VCaP (cell line): ENCODE measurements around the gene FAM117A.

Source experiments
- H3K27ac ChIP-seq: fragments of 450-650 bp; 2 replicates; pipeline ENCODE4 v1.5.1; 2017
- CTCF ChIP-seq: fragments of 450-650 bp; conservative IDR thresholded peaks from 2 replicates; pipeline ENCODE4 v1.5.1; 2017; ENCODE audit warnings: mild to moderate bottlenecking, moderate library complexity

FAM117A gene, protein sequence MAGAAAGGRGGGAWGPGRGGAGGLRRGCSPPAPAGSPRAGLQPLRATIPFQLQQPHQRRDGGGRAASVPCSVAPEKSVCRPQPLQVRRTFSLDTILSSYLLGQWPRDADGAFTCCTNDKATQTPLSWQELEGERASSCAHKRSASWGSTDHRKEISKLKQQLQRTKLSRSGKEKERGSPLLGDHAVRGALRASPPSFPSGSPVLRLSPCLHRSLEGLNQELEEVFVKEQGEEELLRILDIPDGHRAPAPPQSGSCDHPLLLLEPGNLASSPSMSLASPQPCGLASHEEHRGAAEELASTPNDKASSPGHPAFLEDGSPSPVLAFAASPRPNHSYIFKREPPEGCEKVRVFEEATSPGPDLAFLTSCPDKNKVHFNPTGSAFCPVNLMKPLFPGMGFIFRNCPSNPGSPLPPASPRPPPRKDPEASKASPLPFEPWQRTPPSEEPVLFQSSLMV

GRCh38 chr17:49763735-49764558, at the start of gene FAM117A:
TSS of gene FAM117A (minus strand) at chr17:49764131. CDS start at chr17:49764087, 44 bp downstream.
- peak within 1 kb of the TSS; percentile 73 for H3K27ac ChIP-seq

DNA sequence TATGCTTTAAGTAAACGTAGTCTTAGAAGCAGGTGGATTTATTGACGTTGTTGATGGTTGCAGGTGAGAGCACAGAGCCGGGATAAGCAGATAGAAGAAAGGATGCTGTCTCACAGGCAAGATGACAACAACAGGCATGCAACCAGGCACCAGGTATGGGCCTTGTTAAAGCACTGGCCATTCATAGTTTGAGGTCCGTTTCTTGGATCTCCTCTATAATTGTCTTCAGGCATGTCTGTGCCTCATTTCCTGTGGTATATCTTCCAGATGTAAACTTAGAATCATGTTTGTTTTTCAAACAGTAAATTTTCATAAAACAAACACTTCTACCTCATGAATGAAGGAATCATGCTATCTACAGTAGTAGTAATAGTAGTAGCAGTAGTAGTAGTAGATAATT, 45.1 kb upstream of the FAM117A start:
- TF ChIP-seq CTCF: no peak
- H3K27ac ChIP-seq: peak overlapping the region; percentile 33

More at GRCh38 chr17:49763735-49764558, at the start of gene FAM117A:
- no peak for TF ChIP-seq CTCF

- TF ChIP-seq CTCF: no peak
- H3K27ac ChIP-seq: no peak overlapping the region
These were observed 34.8 kb upstream of the FAM117A start for GRCh38 chr17:49798738-49799137.

GRCh38 chr17:49798182-49798581, 34.3 kb upstream of the FAM117A start:
- no peak overlapping the region for H3K27ac ChIP-seq
- TF ChIP-seq CTCF: no peak

DNA sequence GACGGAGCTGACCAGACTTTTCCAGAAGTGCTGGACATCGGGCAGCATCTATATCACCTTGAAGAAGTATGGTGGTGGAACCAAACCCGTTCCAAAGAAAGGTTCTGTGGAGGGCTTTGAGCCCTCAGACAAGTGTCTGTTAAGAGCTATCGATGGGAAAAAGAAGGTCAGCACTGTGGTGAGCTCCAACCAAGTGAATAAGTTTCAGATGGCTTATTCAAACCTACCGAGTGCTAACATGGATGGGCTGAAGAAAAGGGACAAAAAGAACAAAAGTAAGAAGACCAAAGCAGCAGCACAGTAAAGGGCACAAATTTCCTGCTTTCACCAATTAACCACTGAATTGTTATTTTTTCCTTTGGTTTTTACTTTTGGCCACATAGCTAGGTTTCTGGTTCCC, 31.4 kb upstream of the FAM117A start:
- H3K27ac ChIP-seq: no peak overlapping the region
- TF ChIP-seq CTCF: no peak

- TF ChIP-seq CTCF: no peak
- no peak overlapping the region for H3K27ac ChIP-seq
These were observed 29.4 kb upstream of the FAM117A start for GRCh38 chr17:49793309-49793708.

DNA sequence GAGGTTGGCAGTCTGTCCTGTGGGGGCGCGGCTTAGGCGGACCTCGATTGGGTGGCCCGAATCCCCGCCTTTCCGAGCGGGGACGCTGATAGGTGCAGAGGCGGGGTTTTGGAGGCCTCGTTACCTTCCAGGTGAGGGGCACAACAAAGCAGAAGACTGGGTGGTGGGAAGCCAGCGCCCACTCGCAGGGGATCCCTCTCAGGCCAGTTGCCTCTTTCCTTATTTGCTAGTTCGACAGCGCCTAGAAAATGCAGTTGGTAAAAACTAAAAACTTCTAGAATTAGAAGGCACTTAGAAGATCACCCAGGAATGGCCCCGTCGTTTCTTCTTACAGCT, 25.3 kb upstream of the FAM117A start:
- H3K27ac ChIP-seq: peak overlapping the region; percentile 97
- TF ChIP-seq CTCF: no peak
